A673 (cell line): Measurements from ENCODE around the gene ZNF341.

ENCODE experiments used
- EZH2 ChIP-seq: fragments of 200-600 bp; sonication (generic); IDR thresholded peaks from 2 replicates; pipeline ENCODE4 v1.6.1; 2017; ENCODE audit warnings: borderline replicate concordance, low read depth, mild to moderate bottlenecking, mixed read lengths, antibody characterized with exemption, low read length; ENCODE audit not compliant: poor library complexity, severe bottlenecking
- TF ChIP-seq, protein P1 (sequence below): fragments of 300-800, 200-600 bp; sonication (generic); conservative IDR thresholded peaks from 2 replicates; pipeline ENCODE4 v1.5.1; 2017; ENCODE audit warnings: low read depth, mild to moderate bottlenecking, antibody characterized with exemption, low read length, moderate library complexity, mixed read lengths

DNA sequence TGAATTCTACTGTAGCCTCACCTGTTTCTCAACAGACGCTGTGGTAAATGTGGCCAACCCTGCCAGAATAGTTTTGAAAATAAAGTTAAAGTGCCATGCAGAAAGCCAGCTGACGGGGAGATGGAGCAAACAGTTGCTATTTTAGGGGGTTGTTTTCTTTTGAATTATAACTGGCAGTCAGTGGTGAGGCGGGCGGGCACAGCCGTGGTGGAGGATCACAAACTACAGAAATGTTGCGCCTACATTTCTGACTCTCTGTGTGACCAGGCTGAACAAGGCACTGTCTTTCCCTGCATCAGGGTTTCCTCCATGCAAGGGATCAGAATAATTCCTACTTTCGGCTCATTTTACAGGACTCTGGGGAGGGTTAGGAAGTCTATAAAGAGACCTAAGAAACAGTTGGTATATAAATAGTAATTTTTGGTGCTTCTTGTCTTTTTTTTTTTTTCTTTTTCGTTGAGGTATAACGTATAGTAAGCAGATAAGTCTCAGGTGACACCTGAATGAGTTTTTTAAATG lies 96.6 kb downstream of the ZNF341 start:
- TF ChIP-seq, protein P1, sequence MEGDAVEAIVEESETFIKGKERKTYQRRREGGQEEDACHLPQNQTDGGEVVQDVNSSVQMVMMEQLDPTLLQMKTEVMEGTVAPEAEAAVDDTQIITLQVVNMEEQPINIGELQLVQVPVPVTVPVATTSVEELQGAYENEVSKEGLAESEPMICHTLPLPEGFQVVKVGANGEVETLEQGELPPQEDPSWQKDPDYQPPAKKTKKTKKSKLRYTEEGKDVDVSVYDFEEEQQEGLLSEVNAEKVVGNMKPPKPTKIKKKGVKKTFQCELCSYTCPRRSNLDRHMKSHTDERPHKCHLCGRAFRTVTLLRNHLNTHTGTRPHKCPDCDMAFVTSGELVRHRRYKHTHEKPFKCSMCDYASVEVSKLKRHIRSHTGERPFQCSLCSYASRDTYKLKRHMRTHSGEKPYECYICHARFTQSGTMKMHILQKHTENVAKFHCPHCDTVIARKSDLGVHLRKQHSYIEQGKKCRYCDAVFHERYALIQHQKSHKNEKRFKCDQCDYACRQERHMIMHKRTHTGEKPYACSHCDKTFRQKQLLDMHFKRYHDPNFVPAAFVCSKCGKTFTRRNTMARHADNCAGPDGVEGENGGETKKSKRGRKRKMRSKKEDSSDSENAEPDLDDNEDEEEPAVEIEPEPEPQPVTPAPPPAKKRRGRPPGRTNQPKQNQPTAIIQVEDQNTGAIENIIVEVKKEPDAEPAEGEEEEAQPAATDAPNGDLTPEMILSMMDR = no peak
- TF ChIP-seq EZH2 = no peak
